ENCODE measurements around the gene CUL3.

DNA sequence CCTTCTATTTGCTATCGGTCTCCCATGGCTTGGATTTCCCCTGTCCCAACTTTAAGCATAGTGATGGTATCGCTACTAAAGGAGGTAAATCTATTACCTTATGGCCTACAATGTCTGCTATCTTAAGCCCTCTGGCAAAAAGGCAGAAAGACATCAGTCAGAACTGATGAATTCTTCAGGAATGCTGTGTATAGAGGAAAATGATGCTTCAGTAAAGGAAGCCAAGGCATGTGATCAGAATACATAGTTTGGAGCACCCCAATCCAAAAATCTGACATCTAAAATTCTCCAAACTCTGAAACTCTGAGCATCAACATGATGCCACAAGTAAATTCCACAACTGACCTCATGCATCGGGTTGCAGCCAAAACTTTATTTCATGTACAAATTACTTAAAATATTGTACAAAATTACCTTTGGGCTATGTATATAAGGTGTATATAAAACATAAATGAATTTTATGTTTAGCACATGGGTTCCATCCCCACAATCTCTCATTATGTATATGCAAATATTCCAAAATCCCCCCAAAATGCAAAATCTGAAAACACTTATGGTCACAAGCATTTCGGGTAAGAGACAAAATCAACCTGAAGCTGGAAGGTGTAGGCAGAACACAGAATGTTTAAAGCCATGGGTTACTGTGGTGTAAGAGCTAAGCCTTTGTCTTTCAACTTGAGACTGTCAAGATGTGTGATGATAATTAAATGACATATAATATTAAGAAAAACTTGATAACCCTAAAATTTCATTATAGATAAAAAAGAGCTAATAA is 66.2 kb downstream of the CUL3 start:
- TF ChIP-seq CTCF (IDR thresholded peaks at IDR 0.05) = no peak
- no peak for TF ChIP-seq POLR2A (IDR thresholded peaks at IDR 0.05)
